Neural crest cell (in vitro differentiated cells): ENCODE measurements around the gene AVPR1B. TPM values are rescaled to one million over a fixed set of nuclear protein-coding genes. Genes with fewer than 3 reads are reported as not detected.

Experiments
- DNase-seq: peaks from one replicate; pipeline ENCODE4 v3.0.0; 2021; ENCODE audit warnings: low read depth, mixed read lengths, low spot score
- H3K27ac Mint-ChIP-seq: one replicate; pipeline ENCODE4 v1.8.0; 2021; ENCODE audit warnings: mild to moderate bottlenecking, mixed read lengths; ENCODE audit not compliant: unreplicated experiment
- H3K27me3 Mint-ChIP-seq: 2 replicates; pipeline ENCODE4 v1.8.0; 2021; ENCODE audit warnings: low read depth, mild to moderate bottlenecking, mixed read lengths
- H3K36me3 Mint-ChIP-seq: 2 replicates; pipeline ENCODE4 v1.8.0; 2021; ENCODE audit warnings: low read depth, mild to moderate bottlenecking, mixed read lengths
- H3K4me1 Mint-ChIP-seq: 2 replicates; pipeline ENCODE4 v1.8.0; 2021; ENCODE audit warnings: mixed read lengths
- H3K4me3 Mint-ChIP-seq: one replicate; pipeline ENCODE4 v1.8.0; 2021; ENCODE audit warnings: mild to moderate bottlenecking, mixed read lengths
- H3K9me3 Mint-ChIP-seq: 2 replicates; pipeline ENCODE4 v1.8.0; 2021; ENCODE audit warnings: mixed read lengths
- total RNA-seq: library from RNA; stranded (reverse); gene quantifications from 2 replicates; pipeline ENCODE4 v1.2.1, GENCODE V29; 2021
- TF ChIP-seq, protein P1 (sequence below): fragments of 200-600 bp; sonication (generic); conservative IDR thresholded peaks from 2 replicates; pipeline ENCODE4 v1.5.0; 2021; ENCODE audit warnings: antibody characterized with exemption, mild to moderate bottlenecking

AVPR1B gene
- total RNA-seq, 1 donor from 2014 or later, result not detected

DNA sequence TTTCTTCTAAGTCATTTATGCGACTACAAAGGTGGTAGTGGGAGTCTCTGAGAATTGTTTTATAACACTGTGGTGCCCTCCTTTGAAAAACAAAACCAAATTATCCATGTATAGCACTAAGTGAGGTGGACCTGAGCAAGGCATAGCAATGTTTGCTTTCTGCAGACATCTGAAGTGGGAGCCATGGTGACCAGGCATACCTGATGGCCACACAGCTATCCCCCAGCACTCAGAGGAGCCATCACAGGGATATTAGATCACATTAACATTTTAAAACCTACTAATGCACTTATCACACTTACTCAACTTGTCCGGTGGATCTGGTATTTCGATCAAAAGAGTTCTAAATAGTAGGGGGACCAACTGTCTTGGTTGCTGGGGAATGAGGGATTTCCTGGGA is 24.8 kb upstream of the AVPR1B start:
- peaks cover 5% of the 10 kb centered on the region for H3K4me1 Mint-ChIP-seq
- H3K36me3 Mint-ChIP-seq, result no peaks in the 10 kb centered on the region
- peaks cover 2% of the 10 kb centered on the region for H3K27me3 Mint-ChIP-seq
- H3K4me3 Mint-ChIP-seq, result no peak overlapping the region
- DNase-seq, result no peak
- H3K27ac Mint-ChIP-seq, result no peak overlapping the region
- H3K9me3 Mint-ChIP-seq, result peaks cover 3% of the 10 kb centered on the region
- TF ChIP-seq, protein P1, sequence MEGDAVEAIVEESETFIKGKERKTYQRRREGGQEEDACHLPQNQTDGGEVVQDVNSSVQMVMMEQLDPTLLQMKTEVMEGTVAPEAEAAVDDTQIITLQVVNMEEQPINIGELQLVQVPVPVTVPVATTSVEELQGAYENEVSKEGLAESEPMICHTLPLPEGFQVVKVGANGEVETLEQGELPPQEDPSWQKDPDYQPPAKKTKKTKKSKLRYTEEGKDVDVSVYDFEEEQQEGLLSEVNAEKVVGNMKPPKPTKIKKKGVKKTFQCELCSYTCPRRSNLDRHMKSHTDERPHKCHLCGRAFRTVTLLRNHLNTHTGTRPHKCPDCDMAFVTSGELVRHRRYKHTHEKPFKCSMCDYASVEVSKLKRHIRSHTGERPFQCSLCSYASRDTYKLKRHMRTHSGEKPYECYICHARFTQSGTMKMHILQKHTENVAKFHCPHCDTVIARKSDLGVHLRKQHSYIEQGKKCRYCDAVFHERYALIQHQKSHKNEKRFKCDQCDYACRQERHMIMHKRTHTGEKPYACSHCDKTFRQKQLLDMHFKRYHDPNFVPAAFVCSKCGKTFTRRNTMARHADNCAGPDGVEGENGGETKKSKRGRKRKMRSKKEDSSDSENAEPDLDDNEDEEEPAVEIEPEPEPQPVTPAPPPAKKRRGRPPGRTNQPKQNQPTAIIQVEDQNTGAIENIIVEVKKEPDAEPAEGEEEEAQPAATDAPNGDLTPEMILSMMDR, result no peak

DNA sequence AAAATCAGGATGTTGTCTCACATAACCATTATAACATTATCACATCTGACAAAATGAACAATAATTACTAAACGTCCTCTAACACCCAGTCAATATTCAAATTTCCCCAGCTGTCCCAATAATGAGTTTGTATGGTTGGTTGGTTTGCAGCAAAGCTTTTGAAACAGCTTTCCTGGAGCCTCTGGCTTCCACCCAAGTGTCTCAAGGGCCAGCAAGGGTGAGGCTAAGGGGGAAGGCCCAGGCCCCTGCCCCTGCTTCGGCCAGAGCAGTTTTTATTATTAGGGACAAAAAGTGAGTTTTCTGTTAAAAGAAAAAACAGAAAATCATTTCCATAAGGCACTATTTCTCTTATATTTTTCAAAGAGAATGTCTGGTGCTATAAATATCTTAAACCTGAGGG is 19.1 kb upstream of the AVPR1B start:
- no peak for DNase-seq
- no peak overlapping the region for H3K4me3 Mint-ChIP-seq
- H3K27ac Mint-ChIP-seq, result peak overlapping the region; percentile 19
- H3K9me3 Mint-ChIP-seq, result peaks cover 3% of the 10 kb centered on the region
- H3K36me3 Mint-ChIP-seq, result no peaks in the 10 kb centered on the region
- no peaks in the 10 kb centered on the region for H3K4me1 Mint-ChIP-seq
- TF ChIP-seq, protein P1, result no peak
- peaks cover 2% of the 10 kb centered on the region for H3K27me3 Mint-ChIP-seq

DNA sequence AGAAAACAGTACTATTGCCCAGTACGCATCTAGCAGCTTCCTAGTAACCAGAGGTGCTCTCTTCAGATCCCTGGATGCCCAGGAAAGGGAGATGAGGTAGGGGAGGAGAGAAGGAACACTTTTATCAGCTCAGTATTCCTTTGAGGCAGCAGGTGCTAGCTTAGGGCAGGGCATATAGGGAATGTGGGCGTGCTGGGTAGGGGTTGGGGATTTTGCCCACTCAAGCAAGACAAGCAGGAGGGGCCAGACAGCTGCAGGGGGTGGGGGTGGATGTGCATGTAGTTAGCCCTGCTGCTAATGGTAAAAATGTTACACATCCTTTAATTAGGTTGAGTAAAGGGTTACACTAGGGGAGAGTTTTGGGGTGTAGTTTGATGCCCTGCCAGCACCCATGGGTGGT is 18.1 kb upstream of the AVPR1B start:
- Mint-ChIP-seq H3K4me1 (no peaks in the 10 kb centered on the region), H3K9me3 (peaks cover 3% of the 10 kb centered on the region), H3K27ac (peak overlapping the region; percentile 24), H3K27me3 (peaks cover 2% of the 10 kb centered on the region), H3K36me3 (no peaks in the 10 kb centered on the region), H3K4me3 (no peak overlapping the region)
- TF ChIP-seq, protein P1, result no peak
- no peak for DNase-seq

DNA sequence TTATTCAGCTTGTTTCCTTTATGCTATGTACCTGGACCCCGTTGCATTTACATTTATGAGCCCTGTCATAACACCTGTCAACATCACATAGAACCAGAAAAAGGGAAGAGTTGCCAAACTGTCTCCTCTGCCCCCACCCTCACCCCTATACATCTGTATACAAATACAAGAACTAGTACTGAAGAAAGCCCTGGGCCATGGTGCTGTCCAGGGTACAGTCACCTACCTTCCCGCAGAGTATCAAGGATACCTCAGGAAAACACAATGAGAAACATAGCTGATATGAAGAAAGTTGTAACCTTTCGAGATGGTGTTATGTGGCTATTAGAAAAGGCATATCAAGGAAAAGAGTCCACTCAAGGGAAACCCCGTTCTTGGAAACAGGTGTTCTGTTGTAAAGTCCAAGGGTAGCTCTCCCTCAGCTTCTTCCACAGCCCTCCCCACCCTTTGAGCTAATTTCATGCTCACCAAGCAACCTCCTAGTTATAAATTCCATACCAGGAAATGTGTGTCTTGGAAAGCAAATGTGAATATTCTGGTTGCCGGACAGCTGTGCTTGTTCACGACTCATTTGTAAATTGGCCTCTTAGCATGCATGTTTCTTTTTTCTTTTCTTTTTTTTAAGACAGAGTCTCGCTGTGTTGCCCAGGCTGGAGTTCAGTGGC is 16.7 kb upstream of the AVPR1B start:
- H3K27ac Mint-ChIP-seq, result no peak overlapping the region
- TF ChIP-seq, protein P1, result no peak
- H3K27me3 Mint-ChIP-seq, result no peaks in the 10 kb centered on the region
- DNase-seq, result no peak
- H3K36me3 Mint-ChIP-seq, result no peaks in the 10 kb centered on the region
- no peak overlapping the region for H3K4me3 Mint-ChIP-seq
- H3K9me3 Mint-ChIP-seq, result no peaks in the 10 kb centered on the region
- no peaks in the 10 kb centered on the region for H3K4me1 Mint-ChIP-seq

DNA sequence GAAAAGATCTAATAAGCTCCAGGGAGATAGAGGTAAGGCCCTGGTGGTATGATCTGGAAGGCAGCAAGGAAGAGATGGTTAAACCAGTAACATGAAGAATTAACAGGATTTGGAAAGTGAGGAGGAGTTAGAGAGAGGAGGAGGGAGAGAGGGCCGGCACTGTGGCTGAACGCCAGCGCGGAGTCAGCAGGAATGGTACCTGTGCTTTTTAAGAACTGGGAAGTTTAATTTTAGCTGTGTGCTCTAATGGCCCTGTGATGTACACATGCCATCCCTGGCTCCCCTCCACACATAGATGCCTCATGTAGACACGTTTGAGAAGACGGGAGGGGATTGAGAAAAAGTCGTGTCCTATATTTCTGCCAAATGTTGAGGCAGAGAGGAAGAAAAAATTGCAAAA is 13.8 kb upstream of the AVPR1B start:
- Mint-ChIP-seq H3K4me1 (no peaks in the 10 kb centered on the region), H3K9me3 (no peaks in the 10 kb centered on the region), H3K4me3 (no peak overlapping the region), H3K27me3 (peaks cover 4% of the 10 kb centered on the region), H3K36me3 (no peaks in the 10 kb centered on the region), H3K27ac (peak overlapping the region; percentile 53)
- DNase-seq, result no peak
- TF ChIP-seq, protein P1, result no peak
